WTC11 (cell line): ENCODE data around the gene GOLT1B. TPM values are rescaled to one million over a fixed set of nuclear protein-coding genes. Genes with fewer than 3 reads are reported as not detected.

Experiments
- ATAC-seq: fragments of 200-7000 bp; cut with Tn5 transposase; 2 replicates; pipeline ENCODE4 v1.10.0; 2021; ENCODE audit warnings: mild to moderate bottlenecking, moderate library complexity
- CTCF ChIA-PET: fragments of 300-600 bp; sonication (Branson Sonifier 250); formaldehyde crosslinking; loops from one replicate; lab custom pipeline; 2021; ENCODE audit warnings: antibody characterized with exemption; lab: Charles Lee
- POLR2A ChIA-PET: fragments of 350-600 bp; sonication (Branson Sonifier 250); formaldehyde crosslinking; loops from one replicate; lab custom pipeline; 2021; ENCODE audit warnings: antibody characterized with exemption; lab: Charles Lee
- DNase-seq: peaks from one replicate; pipeline ENCODE4 v3.0.0; 2021; ENCODE audit warnings: low spot score
- H3K27ac Mint-ChIP-seq: 2 replicates; pipeline ENCODE4 v1.8.0; 2021; ENCODE audit warnings: mixed read lengths
- H3K27me3 Mint-ChIP-seq: 2 replicates; pipeline ENCODE4 v1.8.0; 2021; ENCODE audit warnings: low read depth, mild to moderate bottlenecking, moderate library complexity, mixed read lengths
- H3K36me3 Mint-ChIP-seq: 2 replicates; pipeline ENCODE4 v1.8.0; 2021; ENCODE audit warnings: mixed read lengths
- H3K4me1 Mint-ChIP-seq: 2 replicates; pipeline ENCODE4 v1.8.0; 2022; ENCODE audit warnings: mixed read lengths
- H3K4me3 Mint-ChIP-seq: 2 replicates; pipeline ENCODE4 v1.8.0; 2021; ENCODE audit warnings: mild to moderate bottlenecking, moderate library complexity, mixed read lengths
- H3K9me3 Mint-ChIP-seq: 2 replicates; pipeline ENCODE4 v1.8.0; 2021; ENCODE audit warnings: mixed read lengths
- ARID4B ChIP-seq: sonication (generic); formaldehyde crosslinking; IDR thresholded peaks from 2 replicates; pipeline ENCODE4 v1.8.0; 2023; ENCODE audit warnings: missing genetic modification reagents, mild to moderate bottlenecking, borderline replicate concordance
- CTCF ChIP-seq: fragments of 200-600 bp; IDR thresholded peaks from 2 replicates; pipeline ENCODE4 v1.8.0; 2022; ENCODE audit warnings: antibody characterized with exemption
- ELF4 ChIP-seq: sonication (generic); formaldehyde crosslinking; IDR thresholded peaks from 2 replicates; pipeline ENCODE4 v1.8.1; 2022; ENCODE audit warnings: low read depth, mild to moderate bottlenecking, moderate library complexity, missing genetic modification reagents
- HMGA2 ChIP-seq: fragments of 250-450 bp; sonication (Bioruptor Pico); IDR thresholded peaks from 2 replicates; pipeline ENCODE4 v1.4.0; 2021; ENCODE audit warnings: mild to moderate bottlenecking, moderate library complexity
- MAX ChIP-seq: sonication (generic); formaldehyde crosslinking; IDR thresholded peaks from 2 replicates; pipeline ENCODE4 v1.8.0; 2022; ENCODE audit warnings: mild to moderate bottlenecking, missing genetic modification reagents
- NFYB ChIP-seq: sonication (generic); formaldehyde crosslinking; conservative IDR thresholded peaks from 2 replicates; pipeline ENCODE4 v1.8.0; 2022; ENCODE audit warnings: low read depth, missing genetic modification reagents
- OVOL2 ChIP-seq: fragments of 250-450 bp; sonication (Bioruptor Pico); IDR thresholded peaks from 2 replicates; pipeline ENCODE4 v1.9.0; 2021; ENCODE audit warnings: mild to moderate bottlenecking, borderline replicate concordance
- PREB ChIP-seq: sonication (generic); formaldehyde crosslinking; IDR thresholded peaks from 2 replicates; pipeline ENCODE4 v1.8.1; 2022; ENCODE audit warnings: mild to moderate bottlenecking, missing genetic modification reagents, moderate library complexity, borderline replicate concordance
- PRRX2 ChIP-seq: fragments of 250-450 bp; sonication (Bioruptor Pico); IDR thresholded peaks from 2 replicates; pipeline ENCODE4 v1.8.0; 2021; ENCODE audit warnings: mild to moderate bottlenecking
- RELA ChIP-seq: sonication (generic); formaldehyde crosslinking; IDR thresholded peaks from 2 replicates; pipeline ENCODE4 v1.8.1; 2022; ENCODE audit warnings: missing genetic modification reagents, mild to moderate bottlenecking, borderline replicate concordance
- SOX15 ChIP-seq: fragments of 250-450 bp; sonication (Bioruptor Pico); IDR thresholded peaks from 2 replicates; pipeline ENCODE4 v1.9.0; 2021; ENCODE audit warnings: mild to moderate bottlenecking
- TEAD1 ChIP-seq: sonication (generic); formaldehyde crosslinking; IDR thresholded peaks from 2 replicates; pipeline ENCODE4 v1.8.0; 2022; ENCODE audit warnings: mild to moderate bottlenecking, missing genetic modification reagents
- TP53 ChIP-seq: sonication (generic); formaldehyde crosslinking; IDR thresholded peaks from 2 replicates; pipeline ENCODE4 v1.8.1; 2023; ENCODE audit warnings: mild to moderate bottlenecking, missing genetic modification reagents
- ZMAT4 ChIP-seq: fragments of 250-450 bp; sonication (Bioruptor Pico); IDR thresholded peaks from 2 replicates; pipeline ENCODE4 v1.9.0; 2021; ENCODE audit warnings: mild to moderate bottlenecking
- ZNF138 ChIP-seq: sonication (generic); formaldehyde crosslinking; conservative IDR thresholded peaks from 2 replicates; pipeline ENCODE4 v1.8.1; 2022; ENCODE audit warnings: mild to moderate bottlenecking, moderate library complexity, missing genetic modification reagents
- ZNF219 ChIP-seq: sonication (generic); formaldehyde crosslinking; IDR thresholded peaks from 2 replicates; pipeline ENCODE4 v1.8.0; 2023; ENCODE audit warnings: missing genetic modification reagents, mild to moderate bottlenecking, borderline replicate concordance
- ZNF232 ChIP-seq: sonication (generic); formaldehyde crosslinking; IDR thresholded peaks from 2 replicates; pipeline ENCODE4 v1.8.0; 2022; ENCODE audit warnings: mild to moderate bottlenecking, missing genetic modification reagents
- ZNF281 ChIP-seq: sonication (generic); formaldehyde crosslinking; IDR thresholded peaks from 2 replicates; pipeline ENCODE4 v1.8.0; 2023; ENCODE audit warnings: mild to moderate bottlenecking, missing genetic modification reagents
- ZNF416 ChIP-seq: fragments of 250-450 bp; sonication (Bioruptor Pico); IDR thresholded peaks from 2 replicates; pipeline ENCODE4 v1.9.0; 2021; ENCODE audit warnings: mild to moderate bottlenecking, inconsistent platforms
- total RNA-seq: library from RNA; stranded (reverse); gene quantifications from 3 replicates; pipeline ENCODE4 v1.2.3, GENCODE V29; 2021

Gene GOLT1B
- total RNA-seq, 1 experiment from 2014 or later, result 39.7 TPM

- TF ChIP-seq TP53 (no peak), ZNF232 (CRISPR knock-in tag) (0 out of 2 replicates have a peak, but pooled peaks have one; percentile 41), TEAD1 (CRISPR knock-in tag) (peak; percentile 45; the same call in 1 of the 2 replicates), MAX (CRISPR knock-in tag) (peak; percentile 92), ZNF219 (no peak), ARID4B (peak; percentile 83; the same call in 1 of the 2 replicates), ZNF281 (no peak)
These were observed at the start of gene GOLT1B, which contains the start of gene RECQL (continued) for GRCh38 chr12:21501258-21502163.

- H3K4me3 Mint-ChIP-seq, result no peak overlapping the region
- peaks cover 11% of the 10 kb centered on the region for H3K36me3 Mint-ChIP-seq
- ATAC-seq, result no peak
- H3K9me3 Mint-ChIP-seq, result no peaks in the 10 kb centered on the region
- ChIA-PET CTCF (no interaction called here), POLR2A (no interaction called here)
- no peaks in the 10 kb centered on the region for H3K27me3 Mint-ChIP-seq
- DNase-seq, result no peak
- no peak overlapping the region for H3K27ac Mint-ChIP-seq
- no peaks in the 10 kb centered on the region for H3K4me1 Mint-ChIP-seq
- TF ChIP-seq PRRX2 (no peak), TP53 (no peak), ZMAT4 (no peak), RELA (no peak), NFYB (no peak), SOX15 (CRISPR knock-in tag) (no peak), ELF4 (CRISPR knock-in tag) (no peak), PREB (CRISPR knock-in tag) (no peak), HMGA2 (no peak), ARID4B (no peak), ZNF138 (CRISPR knock-in tag) (no peak), ZNF416 (no peak), CTCF (no peak), OVOL2 (CRISPR knock-in tag) (no peak)
These were observed 48.2 kb upstream of the GOLT1B start for GRCh38 chr12:21453312-21453852.
